HepG2 (cell line): ENCODE results near the gene ZNF485. TPM values are rescaled to one million over a fixed set of nuclear protein-coding genes. Genes with fewer than 3 reads are reported as not detected.

Experiments
- ATAC-seq: fragments of 200-7000 bp; cut with Tn5 transposase; 3 replicates; pipeline ENCODE4 v1.9.1; 2020; ENCODE audit warnings: mild to moderate bottlenecking, moderate library complexity
- BruUV-seq: library from RNA; stranded (reverse); fragments of 400-500 nt; replicated peaks from 2 replicates; lab custom pipeline; 2021; lab: Mats Ljungman, UMichigan
- CTCF ChIA-PET: fragments of 300-600 bp; formaldehyde crosslinking; extraction: SDS; loops from one replicate; lab custom pipeline; 2021; ENCODE audit warnings: low total read pairs, inconsistent platforms, low intra/inter-chr PET ratio; lab: Yijun Ruan, JAX
- POLR2A ChIA-PET: fragments of 350-600 bp; sonication (Branson Sonifier 250); formaldehyde crosslinking; loops from one replicate; lab custom pipeline; 2020; ENCODE audit warnings: antibody characterized with exemption, inconsistent platforms; lab: Yijun Ruan, JAX
- DNase-seq: peaks from one replicate; pipeline ENCODE4 v3.0.0-alpha.2; 2015; ENCODE audit warnings: low spot score
- FAIRE-seq: peaks from 3 replicates; lab custom pipeline; 2011; peaks lifted over from hg19 to GRCh38; lab: Jason Lieb, UNC
- H2AFZ ChIP-seq: one replicate; pipeline ENCODE4 v1.6.1; 2011; ENCODE audit warnings: low read length, inconsistent platforms
- H3K27ac ChIP-seq: fragments of 300-600 bp; 3 replicates; pipeline ENCODE4 v1.8.0; 2011; ENCODE audit warnings: mixed run types, mild to moderate bottlenecking, mixed read lengths, low read length, inconsistent platforms; ENCODE audit not compliant: insufficient read depth; ENCODE audit errors: extremely low read length
- H3K27me3 ChIP-seq, 2 experiments: fragments of 200-600 bp in 1 of 2; 2 replicates in 1 of 2; 3 replicates in 1 of 2; pipeline versions ENCODE4 v1.6.0 to v1.8.0; 2011; ENCODE audit warnings: low read length in 2 of 2, mild to moderate bottlenecking in 2 of 2, moderate library complexity in 2 of 2, inconsistent platforms in 1 of 2; ENCODE audit not compliant: insufficient read depth in 2 of 2, control insufficient read depth in 1 of 2
- H3K36me3 ChIP-seq, 2 experiments: fragments of 200-600 bp in 1 of 2; replicated peaks in 1 of 2; 2 replicates in 1 of 2; 3 replicates in 1 of 2; pipeline versions ENCODE4 v1.5.1 to v1.8.0; 2011; ENCODE audit warnings: low read length in 2 of 2, inconsistent platforms in 1 of 2; ENCODE audit not compliant: insufficient read depth in 2 of 2, control insufficient read depth in 1 of 2
- H3K4me1 ChIP-seq: 2 replicates; pipeline ENCODE4 v1.5.1; 2012; ENCODE audit warnings: low read length, inconsistent platforms; ENCODE audit not compliant: insufficient read depth
- H3K4me2 ChIP-seq: 2 replicates; pipeline ENCODE4 v1.6.0; 2011; ENCODE audit warnings: low read depth, low read length, inconsistent platforms
- H3K4me3 ChIP-seq, 3 experiments: fragments of 200-600 bp in 1 of 3; sonication (generic), shearing (Covaris generic) in 1 of 3; replicated peaks in 1 of 3; 2 replicates each; pipeline ENCODE4 v1.5.1; 2011 to 2016; ENCODE audit warnings: low read length in 3 of 3, inconsistent platforms in 2 of 3, low read depth in 2 of 3, mild to moderate bottlenecking in 2 of 3, control low read depth in 1 of 3, mixed read lengths in 1 of 3; ENCODE audit not compliant: insufficient read depth in 1 of 3
- H3K79me2 ChIP-seq: one replicate; pipeline ENCODE4 v1.6.1; 2011; ENCODE audit warnings: low read length, inconsistent platforms; ENCODE audit not compliant: insufficient read depth
- H3K9ac ChIP-seq: 2 replicates; pipeline ENCODE4 v1.6.0; 2011; ENCODE audit warnings: mild to moderate bottlenecking, low read depth, low read length, inconsistent platforms; ENCODE audit not compliant: insufficient read depth
- H3K9me3 ChIP-seq: 2 replicates; pipeline ENCODE4 v1.5.1; 2012; ENCODE audit warnings: mild to moderate bottlenecking, low read length
- H4K20me1 ChIP-seq: 2 replicates; pipeline ENCODE4 v1.6.0; 2011; ENCODE audit warnings: inconsistent platforms, mild to moderate bottlenecking, low read length, moderate library complexity; ENCODE audit not compliant: insufficient read depth
- CBX1 ChIP-seq: IDR thresholded peaks from one replicate; pipeline ENCODE4 v1.6.1; 2016; ENCODE audit warnings: antibody characterized with exemption, low read depth
- KDM3A ChIP-seq: IDR thresholded peaks from 2 replicates; pipeline ENCODE4 v1.6.1; 2018; ENCODE audit warnings: low read depth, missing compliant biosample characterization
- NCOA1 ChIP-seq: sonication (generic); formaldehyde crosslinking; IDR thresholded peaks from 2 replicates; pipeline ENCODE4 v1.9.0; 2021; ENCODE audit warnings: missing genetic modification reagents
- RARA ChIP-seq: IDR thresholded peaks from 2 replicates; pipeline ENCODE4 v1.6.1; 2016; ENCODE audit warnings: missing genetic modification reagents, missing compliant biosample characterization
- TBX3 ChIP-seq: fragments of 450-650 bp; IDR thresholded peaks from 2 replicates; pipeline ENCODE4 v1.6.1; 2017; ENCODE audit warnings: antibody characterized with exemption, mild to moderate bottlenecking, inconsistent platforms, borderline replicate concordance
- TSC22D2 ChIP-seq: sonication (generic); formaldehyde crosslinking; IDR thresholded peaks from 2 replicates; pipeline ENCODE4 v1.5.1; 2020; ENCODE audit warnings: missing genetic modification reagents, mild to moderate bottlenecking, borderline replicate concordance
- ZBTB21 ChIP-seq: sonication (generic); formaldehyde crosslinking; IDR thresholded peaks from 2 replicates; pipeline ENCODE4 v1.4.0; 2020; ENCODE audit warnings: missing genetic modification reagents
- ZBTB38 ChIP-seq: sonication (generic); formaldehyde crosslinking; IDR thresholded peaks from 2 replicates; pipeline ENCODE4 v1.5.1; 2020; ENCODE audit warnings: mild to moderate bottlenecking, missing genetic modification reagents
- ZKSCAN1 ChIP-seq: fragments of 150-350 bp; IDR thresholded peaks from 2 replicates; pipeline ENCODE4 v1.6.1; 2014; ENCODE audit warnings: low read length
- ZNF350 ChIP-seq: sonication (generic); formaldehyde crosslinking; IDR thresholded peaks from 2 replicates; pipeline ENCODE4 v1.4.0; 2020; ENCODE audit warnings: mild to moderate bottlenecking, low read depth, missing genetic modification reagents, borderline replicate concordance
- ZNF557 ChIP-seq: sonication (generic); formaldehyde crosslinking; IDR thresholded peaks from 2 replicates; pipeline ENCODE4 v1.4.0; 2020; ENCODE audit warnings: missing genetic modification reagents
- ZNF850 ChIP-seq: sonication (generic); formaldehyde crosslinking; conservative IDR thresholded peaks from 2 replicates; pipeline ENCODE4 v1.9.0; 2021; ENCODE audit warnings: mild to moderate bottlenecking, missing genetic modification reagents
- WGBS: methylation state at CpG from one replicate; pipeline ENCODE4 v1.1.6; 2017; ENCODE audit warnings: low lambda C conversion rate; 5-methylcytosine and 5-hydroxymethylcytosine counted together
- in situ Hi-C: cut with HindIII; loops from 2 replicates; pipeline ENCODE4 v1.10.0; 2017; ENCODE audit warnings: low pct_unique_long_range_greater_than_20kb; ENCODE audit not compliant: extremely low pct_ligation_motif_present
- intact Hi-C: fragments of 100-400 bp; cut with micrococcal nuclease; formaldehyde crosslinking; loops from one replicate; pipeline ENCODE4 v1.10.0; 2022; ENCODE audit not compliant: unreplicated experiment
- polyA plus RNA-seq, 8 experiments: library from polyadenylated mRNA; depleted of rRNA in 3 of 8; stranded (reverse) in 7 of 8; unstranded in 1 of 8; fragments of >200 nt; fragmentation: Illumina TruSeq in 4 of 8; extraction: Trizol in 4 of 8; gene quantifications; 2 replicates each; pipeline versions ENCODE4 v1.2.1 to v1.2.3, GENCODE V29; 2011 to 2016; ENCODE audit warnings: low read depth in 4 of 8, missing spikeins in 1 of 8, mixed read lengths in 1 of 8; ENCODE audit not compliant: insufficient read depth in 1 of 8
- total RNA-seq, 5 experiments: library from RNA; depleted of rRNA; stranded (reverse); fragments of >200 nt; fragmentation: Illumina TruSeq; extraction: Trizol; gene quantifications; 2 replicates each; pipeline ENCODE4 v1.2.3, GENCODE V29; 2016; ENCODE audit warnings: low read depth in 1 of 5
- TF ChIP-seq, protein P1 (sequence below): IDR thresholded peaks from 2 replicates; pipeline ENCODE4 v1.6.1; 2016; ENCODE audit warnings: low read depth, control low read depth
- TF ChIP-seq, protein P2 (sequence below): sonication (generic); formaldehyde crosslinking; IDR thresholded peaks from 2 replicates; pipeline ENCODE4 v1.8.0; 2022; ENCODE audit warnings: mild to moderate bottlenecking, missing genetic modification reagents; ENCODE audit not compliant: insufficient replicate concordance
- TF ChIP-seq, protein P3 (sequence below): sonication (generic); formaldehyde crosslinking; IDR thresholded peaks from 2 replicates; pipeline ENCODE4 v1.5.0; 2020; ENCODE audit warnings: missing genetic modification reagents, mild to moderate bottlenecking, borderline replicate concordance

Gene ZNF485
- total and polyA plus RNA-seq, 2 of the 13 experiments (the other 11 are each of a cell fraction or from before 2014, with no cell fraction given): 1.4 to 3.3 TPM

DNA sequence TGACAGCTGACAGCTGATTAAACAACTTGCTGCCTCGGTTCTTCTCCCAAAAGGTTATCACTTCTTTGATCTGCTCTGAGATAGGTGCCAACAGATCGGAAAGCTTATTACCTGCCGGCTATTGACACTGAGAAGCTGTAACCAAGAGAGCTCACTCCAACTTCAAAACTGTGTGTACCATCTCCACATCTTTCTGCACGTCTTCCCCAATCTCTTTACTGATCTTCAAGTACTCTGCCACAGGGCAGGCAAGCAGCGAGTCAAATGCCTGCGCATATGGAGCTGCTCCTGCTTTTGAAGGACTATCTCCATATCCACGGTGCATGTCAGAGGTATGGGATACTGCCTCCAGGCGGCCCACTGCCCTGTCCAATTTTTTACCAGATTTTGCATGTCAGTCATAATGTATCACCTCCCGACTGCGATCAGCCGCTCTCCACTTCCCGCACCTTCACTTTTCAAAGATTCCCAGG lies 352 bp upstream of the ZNF485 start:
- POLR2A ChIA-PET: no interaction called here
- BruUV-seq: no TSS peak
- TF ChIP-seq RARA (CRISPR knock-in tag): no peak
- no peak for TF ChIP-seq KDM3A (CRISPR knock-in tag)
- no peak for TF ChIP-seq ZNF557 (CRISPR knock-in tag)
- no peak for TF ChIP-seq CBX1
- no peak for TF ChIP-seq ZBTB21 (CRISPR knock-in tag)
- no peak for TF ChIP-seq ZBTB38
- TF ChIP-seq, protein P1, sequence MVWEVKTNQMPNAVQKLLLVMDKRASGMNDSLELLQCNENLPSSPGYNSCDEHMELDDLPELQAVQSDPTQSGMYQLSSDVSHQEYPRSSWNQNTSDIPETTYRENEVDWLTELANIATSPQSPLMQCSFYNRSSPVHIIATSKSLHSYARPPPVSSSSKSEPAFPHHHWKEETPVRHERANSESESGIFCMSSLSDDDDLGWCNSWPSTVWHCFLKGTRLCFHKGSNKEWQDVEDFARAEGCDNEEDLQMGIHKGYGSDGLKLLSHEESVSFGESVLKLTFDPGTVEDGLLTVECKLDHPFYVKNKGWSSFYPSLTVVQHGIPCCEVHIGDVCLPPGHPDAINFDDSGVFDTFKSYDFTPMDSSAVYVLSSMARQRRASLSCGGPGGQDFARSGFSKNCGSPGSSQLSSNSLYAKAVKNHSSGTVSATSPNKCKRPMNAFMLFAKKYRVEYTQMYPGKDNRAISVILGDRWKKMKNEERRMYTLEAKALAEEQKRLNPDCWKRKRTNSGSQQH: no peak
- TF ChIP-seq, protein P2, sequence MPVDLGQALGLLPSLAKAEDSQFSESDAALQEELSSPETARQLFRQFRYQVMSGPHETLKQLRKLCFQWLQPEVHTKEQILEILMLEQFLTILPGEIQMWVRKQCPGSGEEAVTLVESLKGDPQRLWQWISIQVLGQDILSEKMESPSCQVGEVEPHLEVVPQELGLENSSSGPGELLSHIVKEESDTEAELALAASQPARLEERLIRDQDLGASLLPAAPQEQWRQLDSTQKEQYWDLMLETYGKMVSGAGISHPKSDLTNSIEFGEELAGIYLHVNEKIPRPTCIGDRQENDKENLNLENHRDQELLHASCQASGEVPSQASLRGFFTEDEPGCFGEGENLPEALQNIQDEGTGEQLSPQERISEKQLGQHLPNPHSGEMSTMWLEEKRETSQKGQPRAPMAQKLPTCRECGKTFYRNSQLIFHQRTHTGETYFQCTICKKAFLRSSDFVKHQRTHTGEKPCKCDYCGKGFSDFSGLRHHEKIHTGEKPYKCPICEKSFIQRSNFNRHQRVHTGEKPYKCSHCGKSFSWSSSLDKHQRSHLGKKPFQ (CRISPR knock-in tag): no peak
- no peak for TF ChIP-seq NCOA1
- TF ChIP-seq TBX3: no peak
- TF ChIP-seq TSC22D2: no peak
- no peak for TF ChIP-seq ZNF350
- TF ChIP-seq, protein P3, sequence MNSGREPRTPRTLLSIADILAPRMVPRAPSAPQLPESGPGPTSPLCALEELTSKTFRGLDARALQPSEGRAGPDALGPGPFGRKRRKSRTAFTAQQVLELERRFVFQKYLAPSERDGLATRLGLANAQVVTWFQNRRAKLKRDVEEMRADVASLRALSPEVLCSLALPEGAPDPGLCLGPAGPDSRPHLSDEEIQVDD (CRISPR knock-in tag): no peak
- no peak for TF ChIP-seq ZKSCAN1
- no peak for TF ChIP-seq ZNF850 (CRISPR knock-in tag)

More for the DNA sequence above, 352 bp upstream of the ZNF485 start:
- Histone ChIP-seq H3K79me2 (no peaks in the 10 kb centered on the region), H3K4me3 (no peak overlapping the region; a peak in 1 of 6 replicates), H3K4me2 (peak overlapping the region; percentile 60; the same call in 1 of the 2 replicates), H3K27ac (no peak overlapping the region), H4K20me1 (no peaks in the 10 kb centered on the region), H3K4me1 (peaks cover 7% of the 10 kb centered on the region), H3K9ac (no peak overlapping the region), H3K36me3 (no peaks in the 10 kb centered on the region), H2AFZ (no peak overlapping the region), H3K27me3 (0 out of 5 replicates have a peak, but pooled peaks cover 0 to 1% of the 10 kb centered on the region in 2 experiments), H3K9me3 (no peaks in the 10 kb centered on the region; the same call in 1 of the 2 replicates)
- CTCF ChIA-PET: no interaction called here
- ATAC-seq (peak; percentile 50), FAIRE-seq (no peak), DNase-seq (no peak)
- in situ Hi-C loops (no loop called here), intact Hi-C loops (no loop called here)
- WGBS: 71% methylated on average over 12 of the region's 12 CpGs
